Erythroblast (primary cell): ENCODE data around the gene LRP2.

Source experiments
- GATA1 ChIP-seq: IDR thresholded peaks from 2 replicates; pipeline ENCODE4 v1.6.1; 2011; ENCODE audit warnings: low read depth, mild to moderate bottlenecking, control low read depth, low read length, moderate library complexity
- POLR2A ChIP-seq: IDR thresholded peaks from 2 replicates; pipeline ENCODE4 v1.6.1; 2011; ENCODE audit warnings: mild to moderate bottlenecking, low read length

- TF ChIP-seq POLR2A: no peak
- TF ChIP-seq GATA1: no peak
These were observed 184.0 kb downstream of the LRP2 start for GRCh38 chr2:169178364-169178763.
